NCI-H524 treated with DMSO at 0.1 percent for 48 hours (cell line): ENCODE data around the gene RAB3GAP2.
"Not testable (repeated sequence)": the region's sequence is repeated elsewhere in the genome, so short reads cannot be mapped to it uniquely, and the experiment has no call there.

ENCODE experiments used
- DNase-seq: peaks from one replicate; lab custom pipeline; 2025; lab: John Stamatoyannopoulos, UW

The RAB3GAP2 gene

GRCh38 chr1:220272047-220272840 lies at the start of gene RAB3GAP2:
TSS of gene RAB3GAP2 (minus strand) at chr1:220272453. CDS start at chr1:220272337, 116 bp downstream.
- peak; percentile 83 for DNase-seq

- DNase-seq = no peak
Measured at GRCh38 chr1:220321758-220322157, 49.5 kb upstream of the RAB3GAP2 start.

- no peak for DNase-seq
Measured at GRCh38 chr1:220320709-220321108, 48.5 kb upstream of the RAB3GAP2 start.

- DNase-seq = no peak
Measured at GRCh38 chr1:220318673-220319072, 46.4 kb upstream of the RAB3GAP2 start.

GRCh38 chr1:220317161-220317560 lies 44.9 kb upstream of the RAB3GAP2 start:
- no peak for DNase-seq

- DNase-seq = no peak
Measured at GRCh38 chr1:220316305-220316704, 44.1 kb upstream of the RAB3GAP2 start.

GRCh38 chr1:220315070-220315839 lies 43.0 kb upstream of the RAB3GAP2 start:
- no peak for DNase-seq

GRCh38 chr1:220313576-220313975 lies 41.3 kb upstream of the RAB3GAP2 start:
- DNase-seq = no peak

GRCh38 chr1:220310147-220310546 lies 37.9 kb upstream of the RAB3GAP2 start:
- not testable (repeated sequence) for DNase-seq

GRCh38 chr1:220307607-220308006 lies 35.4 kb upstream of the RAB3GAP2 start:
- no peak for DNase-seq

- no peak for DNase-seq
Measured at GRCh38 chr1:220306339-220306738, 34.1 kb upstream of the RAB3GAP2 start.

GRCh38 chr1:220303871-220304270 lies 31.6 kb upstream of the RAB3GAP2 start:
- no peak for DNase-seq

GRCh38 chr1:220301630-220302029 lies 29.4 kb upstream of the RAB3GAP2 start:
- no peak for DNase-seq

GRCh38 chr1:220300442-220301121 lies 28.3 kb upstream of the RAB3GAP2 start:
- DNase-seq = no peak

GRCh38 chr1:220299337-220299736 lies 27.1 kb upstream of the RAB3GAP2 start:
- no peak for DNase-seq

GRCh38 chr1:220298470-220299205 lies 26.4 kb upstream of the RAB3GAP2 start:
- DNase-seq = no peak

- no peak for DNase-seq
Measured at GRCh38 chr1:220296981-220297380, 24.7 kb upstream of the RAB3GAP2 start.

- no peak for DNase-seq
Measured at GRCh38 chr1:220294846-220295301, 22.6 kb upstream of the RAB3GAP2 start.

- DNase-seq = no peak
Measured at GRCh38 chr1:220291580-220291979, 19.3 kb upstream of the RAB3GAP2 start.

- no peak for DNase-seq
Measured at GRCh38 chr1:220290140-220290761, 18.0 kb upstream of the RAB3GAP2 start.

- no peak for DNase-seq
Measured at GRCh38 chr1:220287129-220287528, 14.9 kb upstream of the RAB3GAP2 start.
